Astrocyte of the cerebellum (primary cell): ENCODE results near the gene FETUB.

Experiments
- DNase-seq: peaks from one replicate; pipeline ENCODE4 v3.0.0-alpha.2; 2011; ENCODE audit warnings: low read depth
- H3K4me3 ChIP-seq: 2 replicates; pipeline ENCODE4 v1.5.1; 2011; ENCODE audit warnings: mild to moderate bottlenecking, low read depth, low read length, moderate library complexity
- CTCF ChIP-seq: IDR thresholded peaks from 2 replicates; pipeline ENCODE4 v1.5.1; 2012; ENCODE audit warnings: low read length, low read depth, moderate library complexity, mild to moderate bottlenecking; ENCODE audit errors: missing control alignments
- in situ Hi-C: cut with HindIII; loops from 2 replicates; pipeline ENCODE4 v1.10.0; 2017; ENCODE audit warnings: low sequenced_read_pairs

FETUB gene

GRCh38 chr3:186622651-186623310 lies 17.4 kb upstream of the FETUB start:
- H3K4me3 ChIP-seq, result no peak overlapping the region
- in situ Hi-C loops, result no loop called here

GRCh38 chr3:186624598-186624997 lies 15.6 kb upstream of the FETUB start:
- TF ChIP-seq CTCF, result no peak
- no peak overlapping the region for H3K4me3 ChIP-seq
- DNase-seq, result no peak
- in situ Hi-C loops, result no loop called here

More at GRCh38 chr3:186622651-186623310, 17.4 kb upstream of the FETUB start:
- DNase-seq, result no peak
- no peak for TF ChIP-seq CTCF

- TF ChIP-seq CTCF, result no peak
- no peak for DNase-seq
- in situ Hi-C loops, result no loop called here
- no peak overlapping the region for H3K4me3 ChIP-seq
These were observed 14.6 kb upstream of the FETUB start for GRCh38 chr3:186625600-186626042.

- no peak overlapping the region for H3K4me3 ChIP-seq
- TF ChIP-seq CTCF, result no peak
- no peak for DNase-seq
- in situ Hi-C loops, result no loop called here
These were observed 13.8 kb upstream of the FETUB start for GRCh38 chr3:186626254-186626847.

- no peak for DNase-seq
- TF ChIP-seq CTCF, result no peak
- in situ Hi-C loops, result no loop called here
- H3K4me3 ChIP-seq, result no peak overlapping the region
These were observed 12.3 kb upstream of the FETUB start for GRCh38 chr3:186627852-186628414.

- in situ Hi-C loops, result no loop called here
- TF ChIP-seq CTCF, result no peak
- no peak overlapping the region for H3K4me3 ChIP-seq
- no peak for DNase-seq
These were observed 11.4 kb upstream of the FETUB start for GRCh38 chr3:186628756-186629155.
